Astrocyte of the spinal cord (primary cell): Measurements from ENCODE around the gene ARHGAP26.

Experiments
- DNase-seq: peaks from one replicate; pipeline ENCODE4 v3.0.0; 2011; ENCODE audit warnings: low read depth, low spot score
- H3K4me3 ChIP-seq: 2 replicates; pipeline ENCODE4 v1.5.1; 2011; ENCODE audit warnings: low read depth, mild to moderate bottlenecking, low read length, moderate library complexity
- in situ Hi-C: cut with HindIII; loops from 2 replicates; pipeline ENCODE4 v1.10.0; 2017; ENCODE audit warnings: low sequenced_read_pairs
- TF ChIP-seq, protein P1 (sequence below): IDR thresholded peaks from 2 replicates; pipeline ENCODE4 v1.5.1; 2012; ENCODE audit warnings: low read depth, mild to moderate bottlenecking, low read length, inconsistent platforms

ARHGAP26 gene

GRCh38 chr5:142777099-142777498 is 6.9 kb downstream of the ARHGAP26 start:
- in situ Hi-C loops: no loop called here
- no peak overlapping the region for H3K4me3 ChIP-seq
- no peak for DNase-seq
- TF ChIP-seq, protein P1, sequence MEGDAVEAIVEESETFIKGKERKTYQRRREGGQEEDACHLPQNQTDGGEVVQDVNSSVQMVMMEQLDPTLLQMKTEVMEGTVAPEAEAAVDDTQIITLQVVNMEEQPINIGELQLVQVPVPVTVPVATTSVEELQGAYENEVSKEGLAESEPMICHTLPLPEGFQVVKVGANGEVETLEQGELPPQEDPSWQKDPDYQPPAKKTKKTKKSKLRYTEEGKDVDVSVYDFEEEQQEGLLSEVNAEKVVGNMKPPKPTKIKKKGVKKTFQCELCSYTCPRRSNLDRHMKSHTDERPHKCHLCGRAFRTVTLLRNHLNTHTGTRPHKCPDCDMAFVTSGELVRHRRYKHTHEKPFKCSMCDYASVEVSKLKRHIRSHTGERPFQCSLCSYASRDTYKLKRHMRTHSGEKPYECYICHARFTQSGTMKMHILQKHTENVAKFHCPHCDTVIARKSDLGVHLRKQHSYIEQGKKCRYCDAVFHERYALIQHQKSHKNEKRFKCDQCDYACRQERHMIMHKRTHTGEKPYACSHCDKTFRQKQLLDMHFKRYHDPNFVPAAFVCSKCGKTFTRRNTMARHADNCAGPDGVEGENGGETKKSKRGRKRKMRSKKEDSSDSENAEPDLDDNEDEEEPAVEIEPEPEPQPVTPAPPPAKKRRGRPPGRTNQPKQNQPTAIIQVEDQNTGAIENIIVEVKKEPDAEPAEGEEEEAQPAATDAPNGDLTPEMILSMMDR: no peak

DNA sequence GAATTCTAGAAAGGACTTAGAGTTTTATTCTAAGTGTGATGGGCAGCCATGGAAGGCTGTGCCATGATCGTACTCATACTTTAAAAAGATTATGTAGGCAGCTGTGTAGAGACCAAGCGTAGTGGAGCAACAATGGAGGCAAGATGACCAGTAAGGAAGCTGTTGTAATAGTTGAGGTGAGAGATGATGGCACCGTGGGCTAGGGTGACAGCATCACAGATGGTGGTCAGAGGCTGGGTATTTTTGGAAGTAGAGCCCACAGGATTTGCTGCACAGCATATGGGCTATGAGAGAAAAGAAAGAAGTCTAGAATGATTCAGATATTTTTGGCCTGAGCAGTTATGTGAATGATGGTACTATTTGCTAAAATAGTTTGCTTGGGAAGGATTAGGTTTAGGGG is 7.7 kb downstream of the ARHGAP26 start:
- in situ Hi-C loops: no loop called here
- TF ChIP-seq, protein P1: no peak
- DNase-seq: no peak
- no peak overlapping the region for H3K4me3 ChIP-seq

DNA sequence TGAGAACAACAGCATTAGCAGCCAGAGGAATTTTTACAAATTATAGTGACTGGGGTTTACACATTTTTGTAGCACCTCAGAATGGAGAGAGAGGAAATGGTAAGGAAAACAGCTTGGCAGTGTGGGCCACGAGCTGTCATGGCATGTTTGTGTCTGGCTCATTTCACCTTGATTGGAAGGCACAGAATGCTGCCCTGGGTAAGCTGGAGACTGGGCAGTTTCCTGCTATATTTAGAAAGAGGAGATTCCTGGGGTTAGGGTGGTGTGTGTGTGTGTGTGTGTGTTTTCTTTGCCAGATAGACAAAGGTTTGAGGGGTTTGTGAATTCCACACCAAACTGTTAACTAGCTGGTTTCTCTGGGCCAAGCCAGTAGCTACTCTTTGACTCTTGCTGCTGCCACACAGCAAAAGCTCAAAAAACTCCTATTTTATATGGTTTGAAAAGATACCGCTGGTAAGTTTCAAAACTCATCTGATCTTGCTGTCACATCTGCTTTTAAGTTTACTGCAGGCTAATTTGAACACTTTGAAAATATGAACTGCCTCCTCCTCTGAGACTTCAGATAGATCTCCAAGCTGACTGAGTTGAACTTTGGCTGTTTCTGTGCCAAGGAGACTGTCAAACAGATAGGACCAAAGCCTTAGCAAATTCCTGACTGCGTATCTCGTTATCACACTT is 9.1 kb downstream of the ARHGAP26 start:
- DNase-seq: peak; percentile 10
- in situ Hi-C loops: no loop called here
- H3K4me3 ChIP-seq: no peak overlapping the region
- TF ChIP-seq, protein P1: no peak

DNA sequence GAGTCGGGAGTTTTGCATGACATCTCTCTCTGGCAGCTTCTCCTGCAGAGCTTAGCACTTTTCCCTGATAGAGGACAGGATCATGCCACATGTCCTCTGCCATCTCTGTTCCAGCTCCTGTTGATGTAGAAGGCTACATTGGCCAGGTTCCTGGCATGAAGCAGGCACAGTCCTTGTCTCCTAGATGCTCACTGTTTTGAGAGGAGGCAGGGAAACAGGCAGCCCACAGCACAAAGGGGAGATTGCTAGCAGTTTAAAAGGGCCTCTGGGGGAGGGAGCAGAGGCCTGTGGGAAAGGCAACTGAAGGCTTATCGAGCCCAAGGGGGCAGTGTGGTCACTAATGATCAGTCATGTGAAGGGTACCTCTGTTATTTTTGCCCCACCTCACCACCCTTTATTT is 10.7 kb downstream of the ARHGAP26 start:
- TF ChIP-seq, protein P1: no peak
- no peak for DNase-seq
- no peak overlapping the region for H3K4me3 ChIP-seq
- in situ Hi-C loops: no loop called here

DNA sequence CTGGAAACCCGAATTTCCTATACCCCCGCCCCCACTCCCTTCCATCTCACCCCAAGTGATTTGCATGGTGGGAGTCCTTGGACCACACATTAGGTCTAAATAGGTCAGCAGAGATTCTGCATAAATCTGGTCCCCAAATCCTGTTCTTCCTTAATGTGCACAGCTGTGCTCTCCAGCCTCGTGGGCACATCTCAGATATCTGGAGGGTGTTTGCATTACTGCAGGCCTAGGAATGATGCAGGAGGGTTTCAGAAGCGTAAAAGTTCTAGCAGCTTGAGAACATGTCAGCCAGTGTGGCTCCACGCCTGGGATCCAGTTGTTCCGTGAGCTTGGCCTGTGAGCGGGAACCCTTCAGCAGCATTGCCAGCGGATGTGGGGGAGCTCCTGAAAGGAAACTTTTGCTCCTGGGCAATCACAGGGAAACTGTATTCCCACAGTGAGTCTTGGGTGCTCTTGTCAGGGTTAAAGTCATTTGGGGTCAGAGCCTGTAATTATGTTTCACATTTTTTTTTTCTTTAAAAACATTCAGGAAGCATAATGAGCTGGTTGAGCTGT is 12.9 kb downstream of the ARHGAP26 start:
- DNase-seq: no peak
- in situ Hi-C loops: no loop called here
- TF ChIP-seq, protein P1: no peak

GRCh38 chr5:142783601-142784341 is 13.6 kb downstream of the ARHGAP26 start:
- no peak overlapping the region for H3K4me3 ChIP-seq
- peak; percentile 29 for DNase-seq
- in situ Hi-C loops: no loop called here
- TF ChIP-seq, protein P1: no peak

More for the DNA sequence above, 12.9 kb downstream of the ARHGAP26 start:
- no peak overlapping the region for H3K4me3 ChIP-seq
